Measurements from ENCODE around the gene STX19. TPM values are rescaled to one million over a fixed set of nuclear protein-coding genes. Genes with fewer than 3 reads are reported as not detected.

STX19 gene
- total RNA-seq, 1 experiment from 2014 or later = not detected

DNA sequence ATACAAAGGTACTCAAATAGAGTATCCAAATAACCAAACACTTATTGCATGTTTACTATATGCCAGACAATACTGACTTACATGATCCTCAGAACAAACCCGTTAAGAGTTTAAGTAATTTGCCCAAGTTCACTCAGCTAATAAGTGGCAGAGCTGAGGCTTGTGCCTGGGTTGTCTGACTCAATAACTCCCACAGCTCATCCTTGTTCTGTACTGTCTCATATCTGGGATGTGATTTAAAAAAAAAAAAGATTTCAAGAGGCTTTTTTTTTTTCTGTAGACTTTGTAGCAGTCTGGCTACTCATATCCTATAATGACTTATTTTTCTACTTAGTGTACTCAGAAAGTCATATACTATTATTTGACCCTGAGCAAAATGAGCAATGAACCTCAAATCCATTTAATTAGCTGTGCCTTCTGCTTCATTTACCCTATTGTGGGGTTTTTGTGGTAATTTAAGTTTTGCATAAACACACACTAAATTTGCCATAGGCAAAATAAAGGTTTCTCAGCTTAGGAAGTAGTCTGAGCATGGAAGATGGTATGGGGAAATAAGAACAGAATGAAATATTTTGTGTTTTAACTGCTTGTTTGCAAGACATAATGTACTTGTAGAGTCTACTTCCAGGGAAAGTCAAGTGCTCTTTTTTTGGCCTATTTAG is 37.6 kb upstream of the STX19 start:
- no peak for TF ChIP-seq EZH2 (IDR thresholded peaks at IDR 0.05; ENCODE audit: borderline replicate concordance, low read depth, low read length, poor library complexity, severe bottlenecking)
- TF ChIP-seq, protein P1, sequence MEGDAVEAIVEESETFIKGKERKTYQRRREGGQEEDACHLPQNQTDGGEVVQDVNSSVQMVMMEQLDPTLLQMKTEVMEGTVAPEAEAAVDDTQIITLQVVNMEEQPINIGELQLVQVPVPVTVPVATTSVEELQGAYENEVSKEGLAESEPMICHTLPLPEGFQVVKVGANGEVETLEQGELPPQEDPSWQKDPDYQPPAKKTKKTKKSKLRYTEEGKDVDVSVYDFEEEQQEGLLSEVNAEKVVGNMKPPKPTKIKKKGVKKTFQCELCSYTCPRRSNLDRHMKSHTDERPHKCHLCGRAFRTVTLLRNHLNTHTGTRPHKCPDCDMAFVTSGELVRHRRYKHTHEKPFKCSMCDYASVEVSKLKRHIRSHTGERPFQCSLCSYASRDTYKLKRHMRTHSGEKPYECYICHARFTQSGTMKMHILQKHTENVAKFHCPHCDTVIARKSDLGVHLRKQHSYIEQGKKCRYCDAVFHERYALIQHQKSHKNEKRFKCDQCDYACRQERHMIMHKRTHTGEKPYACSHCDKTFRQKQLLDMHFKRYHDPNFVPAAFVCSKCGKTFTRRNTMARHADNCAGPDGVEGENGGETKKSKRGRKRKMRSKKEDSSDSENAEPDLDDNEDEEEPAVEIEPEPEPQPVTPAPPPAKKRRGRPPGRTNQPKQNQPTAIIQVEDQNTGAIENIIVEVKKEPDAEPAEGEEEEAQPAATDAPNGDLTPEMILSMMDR (conservative IDR thresholded peaks at IDR 0.05; ENCODE audit: low read depth, low read length) = no peak
- Histone ChIP-seq H3K9me3 (ENCODE audit: low read depth, low read length, poor library complexity, severe bottlenecking) (no peaks in the 10 kb centered on the region), H3K4me3 (ENCODE audit: low read depth, low read length, poor library complexity, severe bottlenecking) (no peak overlapping the region), H3K27me3 (replicated peaks; ENCODE audit: insufficient read depth, low read depth, low read length, poor library complexity) (no peaks in the 10 kb centered on the region), H3K36me3 (ENCODE audit: insufficient read depth, low read length, poor library complexity, severe bottlenecking) (no peaks in the 10 kb centered on the region), H3K27ac (ENCODE audit: low read depth, low read length, poor library complexity, severe bottlenecking) (no peak overlapping the region), H3K4me1 (ENCODE audit: insufficient read depth, low read length, poor library complexity, severe bottlenecking) (peaks cover 14% of the 10 kb centered on the region)
- intact Hi-C loops (cut with micrococcal nuclease; ENCODE audit: unreplicated experiment) = loop anchor here (5.0 kb wide), 1 partner anchor 159 kb away; no protein-coding TSS in a partner anchor
- BruUV-seq (replicated peaks) = no TSS peak
- ChIA-PET CTCF (no interaction called here), POLR2A (ENCODE audit: low non-redundant PET) (no interaction called here)
- no peak for DNase-seq (ENCODE audit: low spot score)

DNA sequence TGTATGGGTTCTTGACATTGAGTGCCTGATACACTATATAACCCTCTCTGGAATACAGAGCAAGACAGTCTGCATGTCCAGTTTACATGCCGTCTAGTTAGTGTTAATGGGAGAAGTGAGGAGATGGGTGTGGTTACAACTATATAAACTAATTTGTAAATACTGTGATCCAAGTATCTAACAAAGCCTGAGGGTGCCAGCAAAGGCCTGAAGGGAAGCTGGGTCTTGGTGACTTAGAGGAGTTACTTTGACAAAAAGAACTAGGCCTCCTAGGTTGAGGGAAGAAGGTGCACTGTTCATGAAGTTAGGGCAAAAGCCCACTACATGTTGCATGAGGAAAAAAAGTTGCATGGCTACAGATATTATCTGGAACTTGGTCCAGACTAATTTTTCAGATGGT is 36.7 kb upstream of the STX19 start:
- no peak for DNase-seq (ENCODE audit: low spot score)
- Histone ChIP-seq H3K9me3 (ENCODE audit: low read depth, low read length, poor library complexity, severe bottlenecking) (no peaks in the 10 kb centered on the region), H3K27me3 (replicated peaks; ENCODE audit: insufficient read depth, low read depth, low read length, poor library complexity) (no peaks in the 10 kb centered on the region), H3K4me3 (ENCODE audit: low read depth, low read length, poor library complexity, severe bottlenecking) (no peak overlapping the region), H3K4me1 (ENCODE audit: insufficient read depth, low read length, poor library complexity, severe bottlenecking) (peaks cover 14% of the 10 kb centered on the region), H3K27ac (ENCODE audit: low read depth, low read length, poor library complexity, severe bottlenecking) (no peak overlapping the region), H3K36me3 (ENCODE audit: insufficient read depth, low read length, poor library complexity, severe bottlenecking) (peaks cover 1% of the 10 kb centered on the region)
- no TSS peak for BruUV-seq (replicated peaks)
- intact Hi-C loops (cut with micrococcal nuclease; ENCODE audit: unreplicated experiment) = loop anchor here (5.0 kb wide), 1 partner anchor 158 kb away; no protein-coding TSS in a partner anchor
- CTCF ChIA-PET = no interaction called here
- POLR2A ChIA-PET (ENCODE audit: low non-redundant PET) = no interaction called here
- TF ChIP-seq, protein P1 (conservative IDR thresholded peaks at IDR 0.05; ENCODE audit: low read depth, low read length) = no peak
- TF ChIP-seq EZH2 (IDR thresholded peaks at IDR 0.05; ENCODE audit: borderline replicate concordance, low read depth, low read length, poor library complexity, severe bottlenecking) = no peak

DNA sequence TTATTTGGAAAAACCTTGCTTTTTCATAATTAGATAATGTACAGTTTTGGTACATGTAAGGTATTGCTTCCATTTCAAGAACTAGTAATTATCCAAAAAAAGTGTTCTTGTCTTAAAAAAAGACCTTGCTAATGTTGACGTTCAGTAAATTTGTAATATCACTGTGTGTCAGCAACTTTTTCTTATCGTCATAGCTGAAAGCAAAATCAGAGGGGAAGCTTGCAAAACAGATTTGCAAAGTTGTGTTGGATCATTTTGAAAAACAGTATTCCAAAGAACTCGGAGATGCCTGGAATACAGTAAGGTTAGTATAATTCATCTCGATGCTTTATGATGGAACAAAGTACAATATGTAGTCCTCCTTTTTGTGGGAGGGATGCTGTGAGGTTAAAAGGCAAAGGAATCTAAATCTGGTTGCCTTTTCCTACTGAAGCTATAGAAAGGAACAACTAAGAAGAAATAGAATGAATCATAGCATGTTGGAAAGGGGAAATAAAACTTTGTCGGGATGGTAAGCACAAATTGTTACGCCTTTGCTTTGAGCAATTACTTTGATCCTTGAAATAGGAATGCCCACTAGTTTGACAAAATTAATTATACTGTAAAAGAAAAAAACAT is 36.0 kb upstream of the STX19 start:
- no peak for DNase-seq (ENCODE audit: low spot score)
- TF ChIP-seq, protein P1 (conservative IDR thresholded peaks at IDR 0.05; ENCODE audit: low read depth, low read length) = no peak
- TF ChIP-seq EZH2 (IDR thresholded peaks at IDR 0.05; ENCODE audit: borderline replicate concordance, low read depth, low read length, poor library complexity, severe bottlenecking) = no peak
- POLR2A ChIA-PET (ENCODE audit: low non-redundant PET) = no interaction called here
- Histone ChIP-seq H3K27me3 (replicated peaks; ENCODE audit: insufficient read depth, low read depth, low read length, poor library complexity) (no peaks in the 10 kb centered on the region), H3K9me3 (ENCODE audit: low read depth, low read length, poor library complexity, severe bottlenecking) (no peaks in the 10 kb centered on the region), H3K27ac (ENCODE audit: low read depth, low read length, poor library complexity, severe bottlenecking) (peak overlapping the region; percentile 97), H3K4me1 (ENCODE audit: insufficient read depth, low read length, poor library complexity, severe bottlenecking) (peaks cover 14% of the 10 kb centered on the region), H3K36me3 (ENCODE audit: insufficient read depth, low read length, poor library complexity, severe bottlenecking) (peaks cover 8% of the 10 kb centered on the region), H3K4me3 (ENCODE audit: low read depth, low read length, poor library complexity, severe bottlenecking) (peak overlapping the region; percentile 84)
- intact Hi-C loops (cut with micrococcal nuclease; ENCODE audit: unreplicated experiment) = loop anchor here (5.0 kb wide), 1 partner anchor 202 kb away; no protein-coding TSS in a partner anchor
- CTCF ChIA-PET = no interaction called here
- BruUV-seq (replicated peaks) = no TSS peak

Measured in A673 (cell line).